Upper lobe of right lung (tissue), 1 donor: ENCODE data around the gene CORO2A. TPM values are rescaled to one million over a fixed set of nuclear protein-coding genes. Genes with fewer than 3 reads are reported as not detected.

Experiments used
- ATAC-seq: fragments of 200-7000 bp; cut with Tn5 transposase; one replicate; pipeline ENCODE4 v1.9.1; 2020; ENCODE audit warnings: mild to moderate bottlenecking, moderate library complexity
- DNase-seq: peaks from one replicate; pipeline ENCODE4 v3.0.0-alpha.2; 2020
- H3K27ac ChIP-seq: fragments of 200-600 bp; one replicate; pipeline ENCODE4 v1.8.0; 2022
- H3K27me3 ChIP-seq: fragments of 200-600 bp; one replicate; pipeline ENCODE4 v1.8.0; 2022; ENCODE audit warnings: mild to moderate bottlenecking
- H3K36me3 ChIP-seq: fragments of 200-600 bp; one replicate; pipeline ENCODE4 v1.8.0; 2022
- H3K4me1 ChIP-seq: fragments of 200-600 bp; one replicate; pipeline ENCODE4 v1.8.0; 2022
- H3K4me3 ChIP-seq: fragments of 200-600 bp; one replicate; pipeline ENCODE4 v1.8.0; 2022; ENCODE audit warnings: mild to moderate bottlenecking
- H3K9me3 ChIP-seq: fragments of 200-600 bp; one replicate; pipeline ENCODE4 v1.8.0; 2022
- intact Hi-C: fragments of 100-400 bp; cut with DNase I; formaldehyde crosslinking; loops from one replicate; pipeline ENCODE4 v1.11.0; 2022
- total RNA-seq: library from RNA; stranded (reverse); fragmentation: NEBNext Ultra II Directional; extraction: Animal tissue kit (Norgen Biotek cat#: 25700); gene quantifications from one replicate; pipeline ENCODE4 v1.2.1, GENCODE V29; 2021
- TF ChIP-seq, protein P1 (sequence below): fragments of 200-600 bp; IDR thresholded peaks from one replicate; pipeline ENCODE4 v1.8.0; 2022; ENCODE audit warnings: antibody characterized with exemption
- donor health status: DM: no; HTN: yes; CAD: no; lungs with severe emphysema.

CORO2A gene
- total RNA-seq, 1 donor from 2014 or later: 20.0 TPM

DNA sequence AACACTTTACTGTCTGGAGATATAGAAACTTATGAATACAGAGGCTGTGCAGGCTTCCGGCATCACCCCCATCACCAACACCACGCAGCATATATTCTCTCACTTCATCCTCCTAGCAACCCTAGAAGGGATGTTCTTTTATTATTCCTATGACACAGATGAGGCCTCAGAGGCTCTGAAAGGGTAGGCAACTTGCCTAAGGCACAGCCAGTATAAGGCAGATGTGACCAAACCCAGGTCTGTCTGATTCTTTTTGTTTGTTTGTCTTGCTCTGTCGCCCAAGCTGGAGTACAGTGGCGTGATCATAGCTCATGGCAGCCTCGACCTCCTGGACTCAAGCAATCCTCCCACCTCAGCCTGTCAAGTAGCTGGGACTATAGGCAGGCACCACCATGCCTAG, 22.8 kb upstream of the CORO2A start:
- TF ChIP-seq, protein P1, sequence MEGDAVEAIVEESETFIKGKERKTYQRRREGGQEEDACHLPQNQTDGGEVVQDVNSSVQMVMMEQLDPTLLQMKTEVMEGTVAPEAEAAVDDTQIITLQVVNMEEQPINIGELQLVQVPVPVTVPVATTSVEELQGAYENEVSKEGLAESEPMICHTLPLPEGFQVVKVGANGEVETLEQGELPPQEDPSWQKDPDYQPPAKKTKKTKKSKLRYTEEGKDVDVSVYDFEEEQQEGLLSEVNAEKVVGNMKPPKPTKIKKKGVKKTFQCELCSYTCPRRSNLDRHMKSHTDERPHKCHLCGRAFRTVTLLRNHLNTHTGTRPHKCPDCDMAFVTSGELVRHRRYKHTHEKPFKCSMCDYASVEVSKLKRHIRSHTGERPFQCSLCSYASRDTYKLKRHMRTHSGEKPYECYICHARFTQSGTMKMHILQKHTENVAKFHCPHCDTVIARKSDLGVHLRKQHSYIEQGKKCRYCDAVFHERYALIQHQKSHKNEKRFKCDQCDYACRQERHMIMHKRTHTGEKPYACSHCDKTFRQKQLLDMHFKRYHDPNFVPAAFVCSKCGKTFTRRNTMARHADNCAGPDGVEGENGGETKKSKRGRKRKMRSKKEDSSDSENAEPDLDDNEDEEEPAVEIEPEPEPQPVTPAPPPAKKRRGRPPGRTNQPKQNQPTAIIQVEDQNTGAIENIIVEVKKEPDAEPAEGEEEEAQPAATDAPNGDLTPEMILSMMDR: no peak
- H3K4me1 ChIP-seq: no peaks in the 10 kb centered on the region
- ATAC-seq: no peak
- intact Hi-C loops: no loop called here
- H3K36me3 ChIP-seq: peaks cover 73% of the 10 kb centered on the region
- no peak overlapping the region for H3K27ac ChIP-seq
- DNase-seq: no peak
- H3K4me3 ChIP-seq: no peak overlapping the region
- no peaks in the 10 kb centered on the region for H3K27me3 ChIP-seq
- no peaks in the 10 kb centered on the region for H3K9me3 ChIP-seq

DNA sequence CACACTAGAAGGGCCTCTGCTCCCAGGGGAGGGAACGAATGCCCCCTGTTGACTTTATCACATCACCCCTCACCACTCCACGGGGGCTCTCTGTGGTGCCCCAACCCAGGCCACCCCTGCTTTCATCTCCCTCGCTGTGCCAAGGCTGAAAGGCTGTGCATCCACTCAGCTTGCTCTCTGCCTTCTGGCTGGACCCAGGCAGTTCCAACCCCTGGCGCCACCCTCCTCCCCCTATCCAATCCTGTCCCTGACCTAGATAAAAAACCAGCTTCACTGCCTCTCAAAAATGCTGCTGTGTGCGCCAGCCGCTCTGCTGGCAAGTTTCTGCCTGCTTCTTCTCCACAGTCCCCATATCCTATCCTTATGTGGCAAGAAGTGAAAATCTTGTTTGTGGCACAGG, 22.4 kb upstream of the CORO2A start:
- no peak for DNase-seq
- no peaks in the 10 kb centered on the region for H3K27me3 ChIP-seq
- peak; percentile 11 for ATAC-seq
- H3K4me3 ChIP-seq: no peak overlapping the region
- no peak overlapping the region for H3K27ac ChIP-seq
- H3K4me1 ChIP-seq: no peaks in the 10 kb centered on the region
- H3K9me3 ChIP-seq: no peaks in the 10 kb centered on the region
- intact Hi-C loops: no loop called here
- H3K36me3 ChIP-seq: peaks cover 71% of the 10 kb centered on the region
- TF ChIP-seq, protein P1: no peak

DNA sequence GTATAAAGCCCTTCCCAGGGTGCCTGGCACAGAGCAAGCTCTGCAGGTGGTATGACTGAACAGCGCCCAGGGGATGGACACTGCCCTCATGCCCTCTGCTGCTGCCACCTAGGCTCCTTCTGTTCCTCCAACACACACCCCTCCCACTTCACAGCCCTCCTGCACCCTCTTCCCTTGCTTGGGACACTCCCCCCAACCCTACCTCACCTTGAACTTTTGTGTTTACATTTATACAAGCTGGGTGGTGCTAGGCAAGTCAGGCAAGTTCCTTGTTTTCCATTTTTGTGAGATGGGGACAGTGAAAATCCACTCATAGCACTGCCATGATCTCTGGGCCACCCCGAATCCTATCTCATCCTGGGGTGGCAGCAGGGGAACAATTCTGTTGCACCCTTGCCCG, 18.8 kb upstream of the CORO2A start:
- Histone ChIP-seq H3K4me3 (no peak overlapping the region), H3K27me3 (no peaks in the 10 kb centered on the region), H3K9me3 (no peaks in the 10 kb centered on the region), H3K4me1 (peaks cover under 1% of the 10 kb centered on the region), H3K27ac (no peak overlapping the region), H3K36me3 (peaks cover 41% of the 10 kb centered on the region)
- TF ChIP-seq, protein P1: no peak
- ATAC-seq (no peak), DNase-seq (no peak)
- intact Hi-C loops: no loop called here

DNA sequence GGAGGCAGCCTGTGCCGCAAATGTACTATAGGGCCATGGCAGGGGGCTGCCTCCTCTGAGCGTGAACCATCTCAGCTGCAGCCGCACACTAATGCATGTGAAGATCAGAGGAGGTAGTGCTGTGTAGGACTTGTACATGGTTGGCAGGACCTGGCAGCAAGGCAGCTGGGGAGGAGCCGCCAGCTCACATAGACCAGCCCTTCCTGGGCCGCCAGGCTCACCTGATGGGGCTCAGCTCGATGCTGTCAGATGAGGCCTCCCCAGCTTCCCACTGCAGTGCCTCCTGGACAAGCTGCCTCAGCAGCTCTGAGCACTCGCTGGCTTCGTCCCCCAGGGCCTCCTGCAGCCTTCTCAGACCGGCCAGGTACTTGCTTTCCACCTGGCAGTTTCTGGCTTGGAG, 18.0 kb upstream of the CORO2A start:
- Histone ChIP-seq H3K36me3 (peaks cover 35% of the 10 kb centered on the region), H3K27ac (no peak overlapping the region), H3K9me3 (no peaks in the 10 kb centered on the region), H3K27me3 (no peaks in the 10 kb centered on the region), H3K4me3 (no peak overlapping the region), H3K4me1 (peaks cover 6% of the 10 kb centered on the region)
- intact Hi-C loops: no loop called here
- DNase-seq: no peak
- TF ChIP-seq, protein P1: no peak
- no peak for ATAC-seq

DNA sequence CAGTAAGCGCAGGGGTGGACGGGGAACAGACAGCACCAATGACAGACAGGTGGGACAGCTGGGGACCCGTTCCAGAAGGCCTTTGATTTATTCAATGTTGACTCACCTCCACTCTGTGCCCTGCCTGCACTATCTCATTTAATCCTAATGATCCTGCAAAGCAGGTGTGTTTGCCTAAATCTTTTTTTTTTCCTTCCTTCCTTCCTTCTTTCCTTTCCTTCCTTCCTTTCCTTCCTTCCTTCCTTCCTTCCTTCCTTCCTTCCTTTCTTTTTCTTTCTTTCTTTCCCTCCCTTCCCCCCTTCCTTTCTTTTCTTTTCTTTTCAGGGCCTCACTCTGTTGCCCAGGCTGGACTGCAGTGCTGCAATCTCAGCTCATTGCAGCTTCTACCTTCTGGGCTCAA, 17.1 kb upstream of the CORO2A start:
- DNase-seq: no peak
- no peak overlapping the region for H3K4me3 ChIP-seq
- ATAC-seq: no peak
- TF ChIP-seq, protein P1: no peak
- intact Hi-C loops: loop anchor here (5.0 kb wide), 1 partner anchor 53 kb away; no protein-coding TSS in a partner anchor
- no peaks in the 10 kb centered on the region for H3K27me3 ChIP-seq
- peaks cover 31% of the 10 kb centered on the region for H3K36me3 ChIP-seq
- H3K27ac ChIP-seq: no peak overlapping the region
- H3K9me3 ChIP-seq: no peaks in the 10 kb centered on the region
- peaks cover 6% of the 10 kb centered on the region for H3K4me1 ChIP-seq

DNA sequence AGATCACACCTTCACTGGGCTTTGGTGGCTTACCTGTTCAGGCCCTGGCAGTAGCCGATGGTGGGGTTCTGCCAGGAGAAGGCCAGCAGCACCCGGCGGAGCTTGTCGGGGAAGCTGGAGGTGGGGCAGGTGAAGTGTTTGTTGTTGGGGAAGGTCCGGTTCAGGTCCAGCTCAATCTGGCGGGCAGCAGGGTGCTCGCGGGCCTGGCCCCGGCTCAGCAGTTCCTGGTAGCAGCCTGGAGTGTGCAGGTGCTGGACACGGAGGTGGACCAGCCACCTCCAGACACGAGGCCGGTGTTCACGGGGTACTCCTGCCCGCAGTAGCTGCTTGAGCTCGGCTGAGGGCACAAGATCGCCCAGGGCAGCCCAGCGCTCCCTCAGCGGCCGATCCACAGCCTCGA, 16.2 kb upstream of the CORO2A start:
- Histone ChIP-seq H3K36me3 (peaks cover 33% of the 10 kb centered on the region), H3K27ac (no peak overlapping the region)

More for the DNA sequence above, 16.2 kb upstream of the CORO2A start:
- intact Hi-C loops: loop anchor here (5.0 kb wide), 1 partner anchor 54 kb away; no protein-coding TSS in a partner anchor
- Histone ChIP-seq H3K4me3 (no peak overlapping the region), H3K9me3 (no peaks in the 10 kb centered on the region), H3K27me3 (no peaks in the 10 kb centered on the region), H3K4me1 (peaks cover 6% of the 10 kb centered on the region)
- TF ChIP-seq, protein P1: no peak
- ATAC-seq (peak; percentile 63), DNase-seq (no peak)
